ENCODE results near the gene CELF2.

GRCh38 chr10:11012421-11013295, 5.0 kb upstream of the CELF2 start:
- TF ChIP-seq CTCF (IDR thresholded peaks at IDR 0.05) (no peak), POLR2A (IDR thresholded peaks at IDR 0.05) (no peak), POLR2AphosphoS5 (IDR thresholded peaks at IDR 0.05) (no peak)
